Measurements from ENCODE around the gene RNF141. TPM values are rescaled to one million over a fixed set of nuclear protein-coding genes. Genes with fewer than 3 reads are reported as not detected.

The RNF141 gene
- total and polyA plus RNA-seq, 2 of the 13 experiments (the other 11 are each of a cell fraction or from before 2014, with no cell fraction given) = 9.3 to 22.4 TPM

GRCh38 chr11:10587388-10587787, 46.4 kb upstream of the RNF141 start:
- no peak for ATAC-seq
- TF ChIP-seq HNRNPLL (IDR thresholded peaks at IDR 0.05; ENCODE audit: low read depth, low read length, poor library complexity, severe bottlenecking) (no peak), ZEB1 (IDR thresholded peaks at IDR 0.05; ENCODE audit: insufficient replicate concordance, low read depth) (no peak), ZNF766 (CRISPR knock-in tag; IDR thresholded peaks at IDR 0.05; ENCODE audit: borderline replicate concordance) (no peak), BRCA1 (CRISPR knock-in tag; IDR thresholded peaks at IDR 0.05) (no peak), BRF2 (CRISPR knock-in tag; IDR thresholded peaks at IDR 0.05) (no peak), KLF16 (CRISPR knock-in tag; IDR thresholded peaks at IDR 0.05) (no peak), RARG (CRISPR knock-in tag; IDR thresholded peaks at IDR 0.05; ENCODE audit: low read depth) (no peak), NFE2L2 (IDR thresholded peaks at IDR 0.05; ENCODE audit: low read length) (no peak), MAFG (CRISPR knock-in tag; IDR thresholded peaks at IDR 0.05) (no peak)
- TF ChIP-seq, protein P1, sequence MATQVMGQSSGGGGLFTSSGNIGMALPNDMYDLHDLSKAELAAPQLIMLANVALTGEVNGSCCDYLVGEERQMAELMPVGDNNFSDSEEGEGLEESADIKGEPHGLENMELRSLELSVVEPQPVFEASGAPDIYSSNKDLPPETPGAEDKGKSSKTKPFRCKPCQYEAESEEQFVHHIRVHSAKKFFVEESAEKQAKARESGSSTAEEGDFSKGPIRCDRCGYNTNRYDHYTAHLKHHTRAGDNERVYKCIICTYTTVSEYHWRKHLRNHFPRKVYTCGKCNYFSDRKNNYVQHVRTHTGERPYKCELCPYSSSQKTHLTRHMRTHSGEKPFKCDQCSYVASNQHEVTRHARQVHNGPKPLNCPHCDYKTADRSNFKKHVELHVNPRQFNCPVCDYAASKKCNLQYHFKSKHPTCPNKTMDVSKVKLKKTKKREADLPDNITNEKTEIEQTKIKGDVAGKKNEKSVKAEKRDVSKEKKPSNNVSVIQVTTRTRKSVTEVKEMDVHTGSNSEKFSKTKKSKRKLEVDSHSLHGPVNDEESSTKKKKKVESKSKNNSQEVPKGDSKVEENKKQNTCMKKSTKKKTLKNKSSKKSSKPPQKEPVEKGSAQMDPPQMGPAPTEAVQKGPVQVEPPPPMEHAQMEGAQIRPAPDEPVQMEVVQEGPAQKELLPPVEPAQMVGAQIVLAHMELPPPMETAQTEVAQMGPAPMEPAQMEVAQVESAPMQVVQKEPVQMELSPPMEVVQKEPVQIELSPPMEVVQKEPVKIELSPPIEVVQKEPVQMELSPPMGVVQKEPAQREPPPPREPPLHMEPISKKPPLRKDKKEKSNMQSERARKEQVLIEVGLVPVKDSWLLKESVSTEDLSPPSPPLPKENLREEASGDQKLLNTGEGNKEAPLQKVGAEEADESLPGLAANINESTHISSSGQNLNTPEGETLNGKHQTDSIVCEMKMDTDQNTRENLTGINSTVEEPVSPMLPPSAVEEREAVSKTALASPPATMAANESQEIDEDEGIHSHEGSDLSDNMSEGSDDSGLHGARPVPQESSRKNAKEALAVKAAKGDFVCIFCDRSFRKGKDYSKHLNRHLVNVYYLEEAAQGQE (IDR thresholded peaks at IDR 0.05; ENCODE audit: borderline replicate concordance in 1 of 2, low read depth in 1 of 2, low read length in 2 of 2) = no peak
- Histone ChIP-seq H4K20me1 (ENCODE audit: insufficient read depth, low read length) (no peaks in the 10 kb centered on the region), H3K79me2 (ENCODE audit: insufficient read depth, low read length) (no peaks in the 10 kb centered on the region), H3K27ac (ENCODE audit: extremely low read length, insufficient read depth, low read length) (no peak overlapping the region), H2AFZ (ENCODE audit: low read length) (no peak overlapping the region), H3K4me2 (ENCODE audit: low read depth, low read length) (no peak overlapping the region), H3K4me3 (replicated peaks in 1 of 3; ENCODE audit: insufficient read depth in 1 of 3, low read depth in 2 of 3, low read length in 3 of 3) (no peak overlapping the region), H3K27me3 (ENCODE audit: control insufficient read depth in 1 of 2, insufficient read depth in 2 of 2, low read length in 2 of 2) (peaks cover 0 to 1% of the 10 kb centered on the region in 2 experiments; a peak in 2 of 5 replicates), H3K4me1 (ENCODE audit: insufficient read depth, low read length) (0 out of 2 replicates have a peak, but pooled peaks cover 5% of the 10 kb centered on the region), H3K9ac (ENCODE audit: insufficient read depth, low read depth, low read length) (no peak overlapping the region), H3K36me3 (replicated peaks in 1 of 2; ENCODE audit: control insufficient read depth in 1 of 2, insufficient read depth in 2 of 2, low read length in 2 of 2) (no peaks in the 10 kb centered on the region), H3K9me3 (ENCODE audit: low read length) (no peaks in the 10 kb centered on the region)
- ChIA-PET POLR2A (no interaction called here), CTCF (ENCODE audit: low intra/inter-chr PET ratio, low total read pairs) (no interaction called here)
- 36% methylated on average over 7 of the region's 7 CpGs for WGBS (ENCODE audit: low lambda C conversion rate)
- no peak for DNase-seq (ENCODE audit: low spot score)
- BruUV-seq (replicated peaks) = no TSS peak
- intact Hi-C loops (cut with micrococcal nuclease; ENCODE audit: unreplicated experiment) = no loop called here
- no peak for FAIRE-seq
- in situ Hi-C loops (cut with HindIII; ENCODE audit: extremely low pct_ligation_motif_present, low pct_unique_long_range_greater_than_20kb) = no loop called here
